Nephron progenitor cell (in vitro differentiated cells): ENCODE results near the gene NCL.
"Not testable (repeated sequence)": the region's sequence is repeated elsewhere in the genome, so short reads cannot be mapped to it uniquely, and the experiment has no call there.

Experiments
- DNase-seq: peaks from one replicate; pipeline ENCODE4 v3.0.0; 2021
- H3K27ac Mint-ChIP-seq: 2 replicates; pipeline ENCODE4 v1.8.0; 2021; ENCODE audit warnings: mild to moderate bottlenecking, moderate library complexity, mixed read lengths
- H3K27me3 Mint-ChIP-seq: 2 replicates; pipeline ENCODE4 v1.8.0; 2021; ENCODE audit warnings: mild to moderate bottlenecking, low read depth, mixed read lengths; ENCODE audit not compliant: poor library complexity
- H3K36me3 Mint-ChIP-seq: 2 replicates; pipeline ENCODE4 v1.8.0; 2021; ENCODE audit warnings: low read depth, mixed read lengths
- H3K4me1 Mint-ChIP-seq: 2 replicates; pipeline ENCODE4 v1.8.0; 2021; ENCODE audit warnings: mixed read lengths
- H3K4me3 Mint-ChIP-seq: 2 replicates; pipeline ENCODE4 v1.8.0; 2021; ENCODE audit warnings: mild to moderate bottlenecking, moderate library complexity, mixed read lengths
- H3K9me3 Mint-ChIP-seq: 2 replicates; pipeline ENCODE4 v1.8.0; 2021; ENCODE audit warnings: mild to moderate bottlenecking, moderate library complexity, mixed read lengths
- TF ChIP-seq, protein P1 (sequence below): fragments of 200-600 bp; sonication (generic); IDR thresholded peaks from 2 replicates; pipeline ENCODE4 v1.5.0; 2021; ENCODE audit warnings: antibody characterized with exemption

NCL gene

DNA sequence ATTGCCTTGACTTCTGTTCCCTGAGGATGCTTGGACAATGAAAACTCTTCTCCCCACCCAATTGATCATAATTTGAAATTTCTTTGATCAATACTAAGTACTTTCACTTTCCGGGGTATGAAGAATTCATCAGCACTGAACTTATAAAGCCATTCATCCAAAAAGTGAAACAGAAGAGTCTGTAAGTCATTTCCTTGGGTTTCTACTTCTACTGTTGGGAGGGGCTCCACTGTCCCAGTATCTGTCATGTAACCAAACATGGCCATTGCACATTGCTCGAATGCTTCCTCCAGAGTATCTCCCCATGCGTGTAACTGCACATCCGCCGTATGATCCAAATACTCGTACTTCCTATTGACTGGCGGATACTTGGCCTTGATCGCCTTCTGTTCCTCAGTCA, 30.3 kb downstream of the NCL start:
- TF ChIP-seq, protein P1, sequence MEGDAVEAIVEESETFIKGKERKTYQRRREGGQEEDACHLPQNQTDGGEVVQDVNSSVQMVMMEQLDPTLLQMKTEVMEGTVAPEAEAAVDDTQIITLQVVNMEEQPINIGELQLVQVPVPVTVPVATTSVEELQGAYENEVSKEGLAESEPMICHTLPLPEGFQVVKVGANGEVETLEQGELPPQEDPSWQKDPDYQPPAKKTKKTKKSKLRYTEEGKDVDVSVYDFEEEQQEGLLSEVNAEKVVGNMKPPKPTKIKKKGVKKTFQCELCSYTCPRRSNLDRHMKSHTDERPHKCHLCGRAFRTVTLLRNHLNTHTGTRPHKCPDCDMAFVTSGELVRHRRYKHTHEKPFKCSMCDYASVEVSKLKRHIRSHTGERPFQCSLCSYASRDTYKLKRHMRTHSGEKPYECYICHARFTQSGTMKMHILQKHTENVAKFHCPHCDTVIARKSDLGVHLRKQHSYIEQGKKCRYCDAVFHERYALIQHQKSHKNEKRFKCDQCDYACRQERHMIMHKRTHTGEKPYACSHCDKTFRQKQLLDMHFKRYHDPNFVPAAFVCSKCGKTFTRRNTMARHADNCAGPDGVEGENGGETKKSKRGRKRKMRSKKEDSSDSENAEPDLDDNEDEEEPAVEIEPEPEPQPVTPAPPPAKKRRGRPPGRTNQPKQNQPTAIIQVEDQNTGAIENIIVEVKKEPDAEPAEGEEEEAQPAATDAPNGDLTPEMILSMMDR = no peak
- DNase-seq = no peak
- H3K27ac Mint-ChIP-seq = no peak overlapping the region
- no peaks in the 10 kb centered on the region for H3K4me1 Mint-ChIP-seq
- H3K27me3 Mint-ChIP-seq = peaks cover 4% of the 10 kb centered on the region
- H3K4me3 Mint-ChIP-seq = no peak overlapping the region
- H3K36me3 Mint-ChIP-seq = no peaks in the 10 kb centered on the region
- H3K9me3 Mint-ChIP-seq = peaks cover 18% of the 10 kb centered on the region

DNA sequence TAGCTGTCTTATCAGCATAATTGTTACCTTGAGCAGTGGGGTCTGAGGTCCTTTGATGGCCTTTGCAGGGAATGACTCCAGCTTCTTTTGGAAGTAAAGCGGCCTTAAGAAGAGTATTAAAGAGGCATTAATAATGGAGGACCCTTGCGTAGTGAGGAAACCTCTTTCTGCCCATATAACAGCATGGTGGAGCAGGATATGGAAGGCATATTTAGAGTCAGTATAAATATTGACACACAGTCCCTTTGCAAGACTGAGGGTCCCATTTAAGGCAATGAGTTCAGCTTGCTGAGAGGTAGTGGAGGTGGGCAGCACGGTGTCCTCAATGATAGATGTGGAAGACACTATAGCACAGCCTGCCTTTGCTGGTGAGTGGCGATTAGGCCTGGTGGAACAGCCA, 32.7 kb downstream of the NCL start:
- peaks cover 8% of the 10 kb centered on the region for H3K27me3 Mint-ChIP-seq
- no peaks in the 10 kb centered on the region for H3K36me3 Mint-ChIP-seq
- TF ChIP-seq, protein P1 = no peak
- no peak overlapping the region for H3K4me3 Mint-ChIP-seq
- no peaks in the 10 kb centered on the region for H3K4me1 Mint-ChIP-seq
- H3K27ac Mint-ChIP-seq = no peak overlapping the region
- DNase-seq = no peak
- H3K9me3 Mint-ChIP-seq = peaks cover 18% of the 10 kb centered on the region

GRCh38 chr2:231430437-231430836, 33.8 kb downstream of the NCL start:
- H3K36me3 Mint-ChIP-seq = not testable (repeated sequence)

DNA sequence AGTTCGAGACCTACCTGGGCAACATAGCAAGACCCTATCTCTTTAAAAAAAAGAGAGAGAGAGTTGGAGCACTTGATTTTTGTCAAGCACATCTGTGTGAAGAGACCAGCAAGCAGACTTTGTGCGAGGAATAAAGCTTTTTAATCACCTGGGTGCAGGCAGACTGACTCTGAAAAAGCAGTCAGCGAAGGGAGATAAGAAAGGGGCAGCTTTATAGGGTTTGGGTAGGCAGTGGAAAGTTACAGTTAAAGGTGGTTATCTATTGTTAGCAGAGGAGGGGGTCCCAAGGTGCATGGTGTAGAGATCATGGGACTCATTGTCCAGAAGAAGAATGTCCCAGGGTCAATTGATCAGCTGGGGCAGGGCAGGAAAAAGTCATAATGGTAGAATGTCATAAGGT, 34.4 kb downstream of the NCL start:
- Mint-ChIP-seq H3K27me3 (peaks cover 14% of the 10 kb centered on the region), H3K4me3 (no peak overlapping the region), H3K9me3 (peaks cover 18% of the 10 kb centered on the region), H3K27ac (no peak overlapping the region), H3K4me1 (peaks cover 12% of the 10 kb centered on the region), H3K36me3 (no peaks in the 10 kb centered on the region)
- DNase-seq = no peak
- TF ChIP-seq, protein P1 = no peak

More at GRCh38 chr2:231430437-231430836, 33.8 kb downstream of the NCL start:
- not testable (repeated sequence) for DNase-seq, H3K4me1 Mint-ChIP-seq, H3K27ac Mint-ChIP-seq, H3K4me3 Mint-ChIP-seq
- H3K9me3 Mint-ChIP-seq = peaks cover 18% of the 10 kb centered on the region
- peaks cover 14% of the 10 kb centered on the region for H3K27me3 Mint-ChIP-seq

DNA sequence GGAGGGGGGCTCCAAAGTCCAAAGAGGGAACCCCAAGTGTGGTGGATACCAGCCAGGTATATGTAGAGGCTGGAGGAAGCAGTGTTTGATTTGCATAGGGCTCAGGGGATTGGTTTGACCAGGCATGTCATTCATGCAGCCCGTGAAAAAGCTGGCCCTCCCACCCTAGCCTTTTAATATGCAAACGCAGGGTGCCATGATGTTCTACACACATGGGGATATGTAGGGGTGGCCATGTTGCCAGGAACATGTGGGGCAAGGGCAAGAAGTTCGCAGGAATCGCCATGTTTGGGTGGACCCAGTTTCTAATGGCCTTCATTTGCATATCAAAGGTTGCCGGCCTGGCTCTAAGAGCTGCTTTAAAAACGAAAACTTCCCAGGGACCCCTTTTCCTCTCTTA, 35.1 kb downstream of the NCL start:
- H3K4me1 Mint-ChIP-seq = peaks cover 12% of the 10 kb centered on the region
- peaks cover 14% of the 10 kb centered on the region for H3K27me3 Mint-ChIP-seq
- TF ChIP-seq, protein P1 = no peak
- H3K36me3 Mint-ChIP-seq = no peaks in the 10 kb centered on the region
- H3K9me3 Mint-ChIP-seq = peaks cover 18% of the 10 kb centered on the region
- no peak overlapping the region for H3K27ac Mint-ChIP-seq
- no peak overlapping the region for H3K4me3 Mint-ChIP-seq
- DNase-seq = no peak

DNA sequence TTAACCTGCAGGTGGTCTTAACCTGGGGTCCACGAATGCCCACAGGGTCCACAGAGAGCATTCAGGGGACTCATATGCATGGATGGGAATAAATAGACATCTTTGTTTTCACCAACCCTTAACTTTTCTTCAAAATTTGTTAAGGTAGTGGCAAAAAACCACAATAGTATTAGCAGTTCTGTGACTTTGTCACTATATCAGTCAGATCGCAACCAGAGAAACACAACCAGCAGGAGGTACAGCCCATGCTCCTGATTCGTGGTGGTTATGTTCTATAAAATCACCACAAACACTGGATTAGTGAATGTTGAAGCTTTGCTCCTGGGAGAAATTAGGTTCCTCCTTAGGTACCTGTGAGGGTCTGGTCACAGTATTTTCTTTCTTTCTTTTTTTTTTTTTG, 37.2 kb downstream of the NCL start:
- no peaks in the 10 kb centered on the region for H3K36me3 Mint-ChIP-seq
- H3K4me1 Mint-ChIP-seq = peaks cover 12% of the 10 kb centered on the region
- no peak for DNase-seq
- no peak overlapping the region for H3K4me3 Mint-ChIP-seq
- peaks cover 18% of the 10 kb centered on the region for H3K9me3 Mint-ChIP-seq
- TF ChIP-seq, protein P1 = no peak
- peaks cover 14% of the 10 kb centered on the region for H3K27me3 Mint-ChIP-seq
- H3K27ac Mint-ChIP-seq = no peak overlapping the region
